ENCODE data around the gene HEXD. TPM values are rescaled to one million over a fixed set of nuclear protein-coding genes. Genes with fewer than 3 reads are reported as not detected.
A peak's percentile ranks its signal among the peaks of the same experiment; 100 is the strongest.

HEXD gene
- total RNA-seq, 6 donors from 2014 or later = 33.7 to 250 (median 43.4) TPM

GRCh38 chr17:82385559-82386254 lies 32.4 kb upstream of the HEXD start:
- no peak overlapping the region for H3K4me3 ChIP-seq
- WGBS, 2 donors = 25 to 34% methylated on average over 4 to 22 of the region's 26 CpGs

GRCh38 chr17:82386255-82386831 lies 31.8 kb upstream of the HEXD start:
- TF ChIP-seq POLR2A (IDR thresholded peaks at IDR 0.05) (no peak), POLR2AphosphoS5 (IDR thresholded peaks at IDR 0.05) (no peak), CTCF (IDR thresholded peaks at IDR 0.05) (no peak), EP300 (IDR thresholded peaks at IDR 0.05) (no peak)
- Histone ChIP-seq H3K4me1 (peaks cover 7 to 14% (median 9%) of the 10 kb centered on the region in 4 donors), H3K9me3 (no peaks in the 10 kb centered on the region), H3K36me3 (peaks cover 0 to 1% (median under 1%) of the 10 kb centered on the region in 4 donors), H3K27me3 (peaks cover 0 to 15% (median 7%) of the 10 kb centered on the region in 4 donors), H3K4me3 (no peak overlapping the region), H3K27ac (no peak overlapping the region)
- 44 to 47% methylated on average over 5 to 17 of the region's 17 CpGs for WGBS, 2 donors
- no peak for DNase-seq
- peak in 1 of 2 donors; percentile 62 for ATAC-seq (ENCODE audit: low FRiP score in 2 of 2)

More at GRCh38 chr17:82385559-82386254, 32.4 kb upstream of the HEXD start:
- TF ChIP-seq EP300 (IDR thresholded peaks at IDR 0.05) (no peak), POLR2AphosphoS5 (IDR thresholded peaks at IDR 0.05) (no peak), CTCF (IDR thresholded peaks at IDR 0.05) (no peak), POLR2A (IDR thresholded peaks at IDR 0.05) (no peak)
- Histone ChIP-seq H3K27ac (no peak overlapping the region), H3K9me3 (no peaks in the 10 kb centered on the region), H3K27me3 (peaks cover 0 to 15% (median 7%) of the 10 kb centered on the region in 4 donors), H3K4me1 (peaks cover 7 to 18% (median 9%) of the 10 kb centered on the region in 4 donors), H3K36me3 (no peaks in the 10 kb centered on the region)
- DNase-seq = peak in 1 of 2 donors; percentile 79
- peak in 1 of 2 donors; percentile 56 for ATAC-seq (ENCODE audit: low FRiP score in 2 of 2)

GRCh38 chr17:82386881-82387704 lies 31.1 kb upstream of the HEXD start:
- 45 to 57% methylated on average over 22 to 27 of the region's 38 CpGs for WGBS, 2 donors
- TF ChIP-seq EP300 (IDR thresholded peaks at IDR 0.05) (no peak), POLR2AphosphoS5 (IDR thresholded peaks at IDR 0.05) (no peak), CTCF (IDR thresholded peaks at IDR 0.05) (no peak)
- no peak overlapping the region for H3K4me3 ChIP-seq
- peaks cover 1 to 9% (median 5%) of the 10 kb centered on the region in 4 donors for H3K36me3 ChIP-seq
- ATAC-seq (ENCODE audit: low FRiP score in 2 of 2) = peak in 1 of 2 donors; percentile 2
- peaks cover 7 to 14% (median 9%) of the 10 kb centered on the region in 4 donors for H3K4me1 ChIP-seq
- H3K27ac ChIP-seq = no peak overlapping the region
- peak in 1 of 2 donors; percentile 71 for DNase-seq
- no peaks in the 10 kb centered on the region for H3K9me3 ChIP-seq
- peaks cover 0 to 15% (median 7%) of the 10 kb centered on the region in 4 donors for H3K27me3 ChIP-seq

GRCh38 chr17:82387705-82388106 lies 30.4 kb upstream of the HEXD start:
- Histone ChIP-seq H3K9me3 (no peaks in the 10 kb centered on the region), H3K36me3 (peaks cover 2 to 15% (median 10%) of the 10 kb centered on the region in 4 donors), H3K27ac (no peak overlapping the region), H3K27me3 (peaks cover 0 to 15% (median 7%) of the 10 kb centered on the region in 4 donors), H3K4me1 (peaks cover 7 to 14% (median 9%) of the 10 kb centered on the region in 4 donors), H3K4me3 (no peak overlapping the region)
- TF ChIP-seq POLR2A (IDR thresholded peaks at IDR 0.05) = no peak
- TF ChIP-seq EP300 (IDR thresholded peaks at IDR 0.05) = no peak
- TF ChIP-seq CTCF (IDR thresholded peaks at IDR 0.05) = no peak
- TF ChIP-seq POLR2AphosphoS5 (IDR thresholded peaks at IDR 0.05) = no peak
- no peak for DNase-seq
- WGBS, 2 donors = 63 to 64% methylated on average over 3 of the region's 3 CpGs
- ATAC-seq (ENCODE audit: low FRiP score in 2 of 2) = no peak

Data from upper lobe of left lung (tissue), 6 donors.